Tibial nerve (tissue), 3 donors: ENCODE data around the gene NSUN4.

Experiments used
- POLR2A ChIP-seq, 2 donors: fragments of 450-650 bp; IDR thresholded peaks; one replicate each; pipeline ENCODE4 v1.6.1; 2017; ENCODE audit warnings: antibody characterized with exemption in 2 of 2, mild to moderate bottlenecking in 2 of 2, moderate library complexity in 2 of 2
- TF ChIP-seq, protein P1 (sequence below), 5 experiments: fragments of 200-600 bp in 3 of 5; fragments of 450-650 bp in 2 of 5; sonication (generic) in 3 of 5; IDR thresholded peaks; one replicate each; pipeline ENCODE4 v1.5.1; 2016 to 2019; ENCODE audit warnings: antibody characterized with exemption in 5 of 5, mild to moderate bottlenecking in 3 of 5, moderate library complexity in 2 of 5

DNA sequence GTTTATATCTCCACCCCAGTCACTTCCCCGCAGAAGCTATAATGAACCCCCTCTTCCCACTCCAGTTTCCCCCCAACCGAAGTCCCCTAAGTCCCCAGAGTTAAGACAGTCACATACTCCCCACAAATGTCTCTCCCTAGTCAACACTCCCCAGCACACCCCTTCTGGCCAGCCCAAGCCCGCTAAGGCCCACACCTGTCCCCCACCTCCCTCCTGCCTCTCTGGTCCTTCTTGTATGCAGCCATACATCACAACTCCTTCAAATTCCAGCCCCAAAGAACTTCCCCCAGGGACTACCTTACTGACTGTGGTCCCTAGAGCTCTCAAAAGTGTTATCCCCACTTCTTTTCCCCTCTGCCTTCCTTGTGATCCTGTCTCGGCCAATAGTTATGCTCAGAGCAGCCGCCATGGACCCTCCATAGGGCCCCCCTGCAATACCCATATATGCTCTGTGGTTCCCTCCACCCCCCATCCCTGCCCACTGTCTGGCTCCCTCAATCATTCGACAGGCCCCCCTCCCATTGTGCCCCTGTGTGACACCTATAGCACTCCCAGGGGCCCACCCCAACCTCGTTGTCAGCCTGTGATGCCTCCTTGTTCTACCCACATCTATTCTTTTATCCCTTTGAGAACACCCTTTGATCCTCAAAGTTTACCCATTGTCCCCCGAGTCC lies 2.2 kb downstream of the NSUN4 start:
- TF ChIP-seq POLR2A (IDR thresholded peaks at IDR 0.05), result no peak
- TF ChIP-seq, protein P1, sequence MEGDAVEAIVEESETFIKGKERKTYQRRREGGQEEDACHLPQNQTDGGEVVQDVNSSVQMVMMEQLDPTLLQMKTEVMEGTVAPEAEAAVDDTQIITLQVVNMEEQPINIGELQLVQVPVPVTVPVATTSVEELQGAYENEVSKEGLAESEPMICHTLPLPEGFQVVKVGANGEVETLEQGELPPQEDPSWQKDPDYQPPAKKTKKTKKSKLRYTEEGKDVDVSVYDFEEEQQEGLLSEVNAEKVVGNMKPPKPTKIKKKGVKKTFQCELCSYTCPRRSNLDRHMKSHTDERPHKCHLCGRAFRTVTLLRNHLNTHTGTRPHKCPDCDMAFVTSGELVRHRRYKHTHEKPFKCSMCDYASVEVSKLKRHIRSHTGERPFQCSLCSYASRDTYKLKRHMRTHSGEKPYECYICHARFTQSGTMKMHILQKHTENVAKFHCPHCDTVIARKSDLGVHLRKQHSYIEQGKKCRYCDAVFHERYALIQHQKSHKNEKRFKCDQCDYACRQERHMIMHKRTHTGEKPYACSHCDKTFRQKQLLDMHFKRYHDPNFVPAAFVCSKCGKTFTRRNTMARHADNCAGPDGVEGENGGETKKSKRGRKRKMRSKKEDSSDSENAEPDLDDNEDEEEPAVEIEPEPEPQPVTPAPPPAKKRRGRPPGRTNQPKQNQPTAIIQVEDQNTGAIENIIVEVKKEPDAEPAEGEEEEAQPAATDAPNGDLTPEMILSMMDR (IDR thresholded peaks at IDR 0.05), result no peak
